Glutamatergic neuron (in vitro differentiated cells): Measurements from ENCODE around the gene GLS. TPM values are rescaled to one million over a fixed set of nuclear protein-coding genes. Genes with fewer than 3 reads are reported as not detected.

Source experiments
- DNase-seq: peaks from one replicate; pipeline ENCODE4 v3.0.0; 2022
- H3K27ac Mint-ChIP-seq: one replicate; pipeline ENCODE4 v1.8.0; 2020; ENCODE audit warnings: mild to moderate bottlenecking, mixed read lengths, inconsistent platforms; ENCODE audit not compliant: unreplicated experiment
- H3K27me3 Mint-ChIP-seq: one replicate; pipeline ENCODE4 v1.8.0; 2020; ENCODE audit warnings: mild to moderate bottlenecking, moderate library complexity, mixed read lengths, inconsistent platforms; ENCODE audit not compliant: unreplicated experiment
- H3K36me3 Mint-ChIP-seq: one replicate; pipeline ENCODE4 v1.8.0; 2020; ENCODE audit warnings: mild to moderate bottlenecking, mixed read lengths, inconsistent platforms; ENCODE audit not compliant: unreplicated experiment
- H3K4me1 Mint-ChIP-seq: one replicate; pipeline ENCODE4 v1.8.0; 2020; ENCODE audit warnings: mild to moderate bottlenecking, low read depth, mixed read lengths, inconsistent platforms; ENCODE audit not compliant: unreplicated experiment
- H3K4me3 Mint-ChIP-seq: one replicate; pipeline ENCODE4 v1.8.0; 2020; ENCODE audit warnings: mild to moderate bottlenecking, mixed read lengths, inconsistent platforms; ENCODE audit not compliant: unreplicated experiment
- H3K9me3 Mint-ChIP-seq: one replicate; pipeline ENCODE4 v1.8.0; 2020; ENCODE audit warnings: mild to moderate bottlenecking, moderate library complexity, mixed read lengths, inconsistent platforms; ENCODE audit not compliant: unreplicated experiment
- total RNA-seq: library from RNA; stranded (reverse); fragmentation: NEBNext Ultra II Directional; extraction: Animal tissue kit (Norgen Biotek cat#: 25700); gene quantifications from one replicate; pipeline ENCODE4 v1.2.1, GENCODE V29; 2021; ENCODE audit not compliant: unreplicated experiment
- TF ChIP-seq, protein P1 (sequence below): fragments of 200-600 bp; sonication (generic); IDR thresholded peaks from one replicate; pipeline ENCODE4 v1.5.0; 2021; ENCODE audit not compliant: partially characterized antibody, unreplicated experiment

Gene GLS
- total RNA-seq, 1 donor from 2014 or later, result 120 TPM

- TF ChIP-seq, protein P1, sequence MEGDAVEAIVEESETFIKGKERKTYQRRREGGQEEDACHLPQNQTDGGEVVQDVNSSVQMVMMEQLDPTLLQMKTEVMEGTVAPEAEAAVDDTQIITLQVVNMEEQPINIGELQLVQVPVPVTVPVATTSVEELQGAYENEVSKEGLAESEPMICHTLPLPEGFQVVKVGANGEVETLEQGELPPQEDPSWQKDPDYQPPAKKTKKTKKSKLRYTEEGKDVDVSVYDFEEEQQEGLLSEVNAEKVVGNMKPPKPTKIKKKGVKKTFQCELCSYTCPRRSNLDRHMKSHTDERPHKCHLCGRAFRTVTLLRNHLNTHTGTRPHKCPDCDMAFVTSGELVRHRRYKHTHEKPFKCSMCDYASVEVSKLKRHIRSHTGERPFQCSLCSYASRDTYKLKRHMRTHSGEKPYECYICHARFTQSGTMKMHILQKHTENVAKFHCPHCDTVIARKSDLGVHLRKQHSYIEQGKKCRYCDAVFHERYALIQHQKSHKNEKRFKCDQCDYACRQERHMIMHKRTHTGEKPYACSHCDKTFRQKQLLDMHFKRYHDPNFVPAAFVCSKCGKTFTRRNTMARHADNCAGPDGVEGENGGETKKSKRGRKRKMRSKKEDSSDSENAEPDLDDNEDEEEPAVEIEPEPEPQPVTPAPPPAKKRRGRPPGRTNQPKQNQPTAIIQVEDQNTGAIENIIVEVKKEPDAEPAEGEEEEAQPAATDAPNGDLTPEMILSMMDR, result no peak
- Mint-ChIP-seq H3K27ac (no peak overlapping the region), H3K36me3 (no peaks in the 10 kb centered on the region), H3K4me3 (no peak overlapping the region), H3K27me3 (peaks cover 4% of the 10 kb centered on the region), H3K9me3 (no peaks in the 10 kb centered on the region), H3K4me1 (no peaks in the 10 kb centered on the region)
- no peak for DNase-seq
These were observed 18.0 kb upstream of the GLS start for GRCh38 chr2:190862571-190862991.

GRCh38 chr2:190863946-190864345 lies 16.7 kb upstream of the GLS start:
- Mint-ChIP-seq H3K36me3 (peaks cover 7% of the 10 kb centered on the region), H3K4me3 (no peak overlapping the region), H3K9me3 (no peaks in the 10 kb centered on the region), H3K27me3 (peaks cover 4% of the 10 kb centered on the region), H3K4me1 (no peaks in the 10 kb centered on the region), H3K27ac (no peak overlapping the region)
- TF ChIP-seq, protein P1, result no peak
- DNase-seq, result no peak

DNA sequence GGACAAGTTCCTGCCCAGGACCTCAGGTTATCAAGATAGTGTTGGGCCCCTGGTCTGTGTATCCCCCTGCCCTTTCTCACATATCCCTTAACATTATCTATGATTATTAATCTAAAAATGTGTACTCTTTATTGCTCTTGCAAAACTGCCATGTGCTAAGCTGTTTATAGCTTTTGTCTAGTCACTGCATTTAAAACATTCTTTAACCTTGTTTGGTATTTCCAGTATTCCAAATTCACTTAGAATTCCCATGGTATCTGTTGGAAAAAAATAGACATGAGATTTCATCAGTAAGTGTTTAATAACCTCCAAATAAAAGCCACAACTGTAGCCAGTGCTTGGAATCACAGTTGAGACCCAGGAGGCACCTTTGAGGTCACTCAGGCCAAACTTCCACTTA lies 16.2 kb upstream of the GLS start:
- H3K4me1 Mint-ChIP-seq, result no peaks in the 10 kb centered on the region
- TF ChIP-seq, protein P1, result no peak

GRCh38 chr2:190867212-190867611 lies 13.4 kb upstream of the GLS start:
- no peaks in the 10 kb centered on the region for H3K4me1 Mint-ChIP-seq
- peaks cover 2% of the 10 kb centered on the region for H3K27me3 Mint-ChIP-seq
- peaks cover 7% of the 10 kb centered on the region for H3K36me3 Mint-ChIP-seq
- TF ChIP-seq, protein P1, result no peak
- no peak overlapping the region for H3K4me3 Mint-ChIP-seq
- H3K27ac Mint-ChIP-seq, result no peak overlapping the region
- DNase-seq, result no peak
- no peaks in the 10 kb centered on the region for H3K9me3 Mint-ChIP-seq

More for the DNA sequence above, 16.2 kb upstream of the GLS start:
- DNase-seq, result no peak
- H3K27me3 Mint-ChIP-seq, result peaks cover 4% of the 10 kb centered on the region
- H3K27ac Mint-ChIP-seq, result no peak overlapping the region
- H3K9me3 Mint-ChIP-seq, result no peaks in the 10 kb centered on the region
- peaks cover 7% of the 10 kb centered on the region for H3K36me3 Mint-ChIP-seq
- no peak overlapping the region for H3K4me3 Mint-ChIP-seq

DNA sequence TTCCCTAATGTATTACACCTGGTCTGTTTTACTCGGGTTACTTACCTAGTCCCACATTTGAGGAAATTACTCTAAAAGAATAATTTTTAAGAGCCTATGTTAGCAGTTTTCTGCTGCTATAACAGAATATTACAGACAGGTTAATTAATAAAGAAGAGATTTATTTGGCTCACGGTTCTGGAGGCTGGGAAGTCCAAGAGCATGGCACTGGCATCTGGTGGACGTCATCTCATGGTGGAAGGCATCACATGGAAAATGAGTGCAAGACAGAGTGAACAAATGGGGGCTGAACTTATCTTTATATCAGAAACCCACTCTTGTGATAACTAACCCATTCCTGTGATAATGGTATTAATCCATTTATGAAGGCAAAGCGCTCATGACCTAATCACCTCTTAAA lies 12.8 kb upstream of the GLS start:
- H3K27me3 Mint-ChIP-seq, result peaks cover 2% of the 10 kb centered on the region

More for the DNA sequence above, 12.8 kb upstream of the GLS start:
- H3K27ac Mint-ChIP-seq, result no peak overlapping the region
- H3K36me3 Mint-ChIP-seq, result peaks cover 7% of the 10 kb centered on the region
- TF ChIP-seq, protein P1, result no peak
- no peak for DNase-seq
- no peaks in the 10 kb centered on the region for H3K9me3 Mint-ChIP-seq
- no peak overlapping the region for H3K4me3 Mint-ChIP-seq
- H3K4me1 Mint-ChIP-seq, result no peaks in the 10 kb centered on the region
